ENCODE measurements around the gene NRCAM.

- TF ChIP-seq POLR2A (IDR thresholded peaks at IDR 0.05) (no peak), CTCF (IDR thresholded peaks at IDR 0.05) (no peak), EP300 (IDR thresholded peaks at IDR 0.05) (no peak), POLR2AphosphoS5 (IDR thresholded peaks at IDR 0.05) (no peak)
These were observed 194.5 kb downstream of the NRCAM start for GRCh38 chr7:108261560-108262255.

Data from sigmoid colon (tissue), 4 donors.